GM12878 (cell line): ENCODE data around the gene AHNAK2. TPM values are rescaled to one million over a fixed set of nuclear protein-coding genes. Genes with fewer than 3 reads are reported as not detected.

ENCODE experiments used
- ATAC-seq: fragments of 200-7000 bp; cut with Tn5 transposase; 3 replicates; pipeline ENCODE4 v1.9.1; 2020; ENCODE audit warnings: mild to moderate bottlenecking, moderate library complexity
- BruUV-seq: library from RNA; stranded (reverse); fragments of 400-500 nt; replicated peaks from 2 replicates; lab custom pipeline; 2021; lab: Mats Ljungman, UMichigan
- CTCF ChIA-PET: fragments of 300-600 bp; sonication (Branson Sonifier 250); formaldehyde crosslinking; extraction: SDS; loops from one replicate; lab custom pipeline; 2021; ENCODE audit warnings: inconsistent platforms; lab: Yijun Ruan, JAX
- POLR2A ChIA-PET: fragments of 350-600 bp; formaldehyde crosslinking; extraction: SDS; loops from one replicate; lab custom pipeline; 2021; ENCODE audit warnings: inconsistent platforms; lab: Charles Lee
- RAD21 ChIA-PET: fragments of 300-600 bp; sonication (Branson Sonifier 250); formaldehyde crosslinking; loops from one replicate; lab custom pipeline; 2023; ENCODE audit warnings: antibody characterized with exemption; ENCODE audit not compliant: unreplicated experiment; lab: Charles Lee
- SMC1A ChIA-PET: fragments of 300-600 bp; sonication (Branson Sonifier 250); formaldehyde crosslinking; loops from one replicate; lab custom pipeline; 2023; ENCODE audit not compliant: unreplicated experiment, uncharacterized antibody; lab: Charles Lee
- DNase-seq: peaks from one replicate; pipeline ENCODE4 v3.0.0-alpha.2; 2011; ENCODE audit warnings: low read depth, low spot score
- FAIRE-seq: peaks from 3 replicates; lab custom pipeline; 2011; peaks lifted over from hg19 to GRCh38; lab: Jason Lieb, UNC
- H2AFZ ChIP-seq: 2 replicates; pipeline ENCODE4 v1.6.0; 2011; ENCODE audit warnings: low read depth, low read length, control low read depth; ENCODE audit not compliant: control insufficient read depth
- H3K27ac ChIP-seq: 2 replicates; pipeline ENCODE4 v1.5.1; 2011; ENCODE audit warnings: control low read depth; ENCODE audit not compliant: control insufficient read depth, insufficient read depth
- H3K27me3 ChIP-seq, 2 experiments: replicated peaks in 1 of 2; 2 replicates each; pipeline versions ENCODE4 v1.6.0 to v1.6.1; 2011; ENCODE audit warnings: low read length in 1 of 2; ENCODE audit not compliant: control insufficient read depth in 2 of 2, insufficient read depth in 2 of 2
- H3K36me3 ChIP-seq, 2 experiments: 2 replicates each; pipeline ENCODE4 v1.5.1; 2011; ENCODE audit warnings: low read length in 1 of 2; ENCODE audit not compliant: control insufficient read depth in 2 of 2, insufficient read depth in 2 of 2
- H3K4me1 ChIP-seq: 2 replicates; pipeline ENCODE4 v1.6.1; 2011; ENCODE audit warnings: mild to moderate bottlenecking, low read length, moderate library complexity, mixed read lengths; ENCODE audit not compliant: control insufficient read depth, insufficient read depth
- H3K4me2 ChIP-seq: 2 replicates; pipeline ENCODE4 v1.6.0; 2011; ENCODE audit warnings: control low read depth; ENCODE audit not compliant: control insufficient read depth, insufficient read depth
- H3K4me3 ChIP-seq: fragments of 200-600 bp; sonication (generic); 2 replicates; pipeline ENCODE4 v1.5.1; 2016
- H3K79me2 ChIP-seq: 2 replicates; pipeline ENCODE4 v1.6.0; 2011; ENCODE audit warnings: low read length; ENCODE audit not compliant: control insufficient read depth, insufficient read depth
- H3K9ac ChIP-seq: 2 replicates; pipeline ENCODE4 v1.8.0; 2011; ENCODE audit warnings: low read length, control low read depth, mixed read lengths; ENCODE audit not compliant: control insufficient read depth, insufficient read depth
- H3K9me3 ChIP-seq: replicated peaks from 3 replicates; pipeline ENCODE4 v1.5.1; 2011; ENCODE audit warnings: mild to moderate bottlenecking, low read length; ENCODE audit not compliant: control insufficient read depth, insufficient read depth
- H4K20me1 ChIP-seq: 2 replicates; pipeline ENCODE4 v1.6.0; 2011; ENCODE audit not compliant: control insufficient read depth, insufficient read depth
- CHD2 ChIP-seq: IDR thresholded peaks from 2 replicates; pipeline ENCODE4 v1.6.1; 2011; ENCODE audit warnings: low read depth, low read length, improper control_type of control experiment, borderline replicate concordance
- E2F4 ChIP-seq: IDR thresholded peaks from 2 replicates; pipeline ENCODE4 v1.6.1; 2012; ENCODE audit warnings: low read depth, low read length, improper control_type of control experiment
- ESRRA ChIP-seq: IDR thresholded peaks from 2 replicates; pipeline ENCODE4 v1.6.1; 2012; ENCODE audit warnings: mild to moderate bottlenecking, low read length, improper control_type of control experiment
- EZH2 ChIP-seq: IDR thresholded peaks from 2 replicates; pipeline ENCODE4 v1.6.1; 2012; ENCODE audit warnings: low read depth, mild to moderate bottlenecking, control low read depth, inconsistent platforms, low read length, borderline replicate concordance; ENCODE audit not compliant: control insufficient read depth
- GABPA ChIP-seq: IDR thresholded peaks from 2 replicates; pipeline ENCODE4 v1.6.1; 2014; ENCODE audit warnings: antibody characterized with exemption, low read depth, mild to moderate bottlenecking, inconsistent platforms
- NR2C2 ChIP-seq: IDR thresholded peaks from 2 replicates; pipeline ENCODE4 v1.6.1; 2011; ENCODE audit warnings: borderline replicate concordance, low read depth; ENCODE audit not compliant: control insufficient read depth, insufficient read length
- TCF3 ChIP-seq: IDR thresholded peaks from 2 replicates; pipeline ENCODE4 v1.6.1; 2012; ENCODE audit warnings: low read depth, mild to moderate bottlenecking, low read length, borderline replicate concordance; ENCODE audit not compliant: insufficient read depth
- ZBTB40 ChIP-seq: fragments of 450-650 bp; IDR thresholded peaks from 2 replicates; pipeline ENCODE4 v1.6.1; 2016; ENCODE audit warnings: mild to moderate bottlenecking, moderate library complexity, borderline replicate concordance
- ZNF592 ChIP-seq: fragments of 450-650 bp; IDR thresholded peaks from 2 replicates; pipeline ENCODE4 v1.6.1; 2017; ENCODE audit warnings: mild to moderate bottlenecking, moderate library complexity
- WGBS: methylation state at CpG from one replicate; pipeline ENCODE4 v1.1.6; 2016; ENCODE audit warnings: low lambda C conversion rate; ENCODE audit not compliant: insufficient replicate concordance, insufficient coverage; ENCODE audit errors: missing lambda C conversion rate; 5-methylcytosine and 5-hydroxymethylcytosine counted together
- in situ Hi-C: fragments of 300-500 bp; cut with MboI; formaldehyde crosslinking; loops from 9 replicates; pipeline ENCODE4 v1.14.3; 2018; ENCODE audit warnings: mixed read lengths
- intact Hi-C: fragments of 100-400 bp; cut with micrococcal nuclease; formaldehyde crosslinking; loops from one replicate; pipeline ENCODE4 v1.14.2; 2022; ENCODE audit not compliant: unreplicated experiment
- polyA plus RNA-seq, 11 experiments: library from polyadenylated mRNA; depleted of rRNA in 4 of 11; unstranded in 6 of 11; stranded (reverse) in 5 of 11; fragments of >200 nt; fragmentation: Nextera tagmentation in 4 of 11; fragmentation: Illumina TruSeq in 1 of 11; extraction: Ambion mirVana in 4 of 11; extraction: Trizol in 1 of 11; gene quantifications; 1 replicate in 1 of 11; 2 replicates in 10 of 11; pipeline versions ENCODE4 v1.2.1 to v1.2.3, GENCODE V29; 2011 to 2016; ENCODE audit warnings: inconsistent platforms in 2 of 11, missing spikeins in 2 of 11, low read depth in 1 of 11
- total RNA-seq, 4 experiments: library from RNA; depleted of rRNA in 3 of 4; stranded (reverse); fragments of >200 nt in 3 of 4; fragmentation: Illumina TruSeq in 1 of 4; extraction: Trizol in 1 of 4; gene quantifications; 2 replicates each; pipeline versions ENCODE4 v1.2.1 to v1.2.3, GENCODE V29; 2013 to 2021

Gene AHNAK2
- total and polyA plus RNA-seq, 10 of the 15 experiments (the other 5 are each of a cell fraction or from before 2014, with no cell fraction given), result 0.03 to 0.10 TPM; not detected in 8

GRCh38 chr14:104898195-104898558 is 80.0 kb downstream of the AHNAK2 start (continued):
- no peak for TF ChIP-seq TCF3
- no peak for TF ChIP-seq NR2C2
- no peak for TF ChIP-seq ZBTB40

GRCh38 chr14:104897330-104898194 is 80.6 kb downstream of the AHNAK2 start:
- ATAC-seq (no peak), DNase-seq (no peak)
- BruUV-seq, result no TSS peak
- TF ChIP-seq EZH2 (no peak), ZNF592 (no peak), ESRRA (no peak), E2F4 (no peak), GABPA (no peak), CHD2 (no peak)

More at GRCh38 chr14:104897330-104898194, 80.6 kb downstream of the AHNAK2 start:
- ChIA-PET RAD21 (interaction anchor here (0.9 kb wide), 1 partner anchor 32 kb away, joined by 3 read pairs; no protein-coding TSS in a partner anchor), SMC1A (interaction anchor here (1.3 kb wide), 1 partner anchor 78 kb away, joined by 3 read pairs; no protein-coding TSS in a partner anchor), POLR2A (no interaction called here), CTCF (interaction anchor here (0.8 to 1.3 kb wide), 5 partner anchors 15 to 32 kb away, joined by 3 to 4 read pairs (median 3); partner anchors contain the start of gene PLD4)
- in situ Hi-C loops, result loop anchor here (10.0 kb wide), 1 partner anchor 147 kb away; no protein-coding TSS in a partner anchor
- H4K20me1 ChIP-seq, result no peaks in the 10 kb centered on the region
- peaks cover 3% of the 10 kb centered on the region for H3K4me1 ChIP-seq
- no peak overlapping the region for H2AFZ ChIP-seq
- no peaks in the 10 kb centered on the region for H3K36me3 ChIP-seq
- peaks cover 0 to 3% of the 10 kb centered on the region in 2 experiments; a peak in 1 of 4 replicates for H3K27me3 ChIP-seq
- intact Hi-C loops, result loop anchor here (5.0 to 10.0 kb wide), 3 partner anchors 35 to 150 kb away; partner anchors contain the start of gene AHNAK2
- no peak overlapping the region for H3K9ac ChIP-seq
- no peaks in the 10 kb centered on the region for H3K79me2 ChIP-seq
- no peak overlapping the region for H3K27ac ChIP-seq
- no peak for FAIRE-seq
- no peaks in the 10 kb centered on the region; the same call in 2 of the 3 replicates for H3K9me3 ChIP-seq
- H3K4me3 ChIP-seq, result no peak overlapping the region
- no peak overlapping the region for H3K4me2 ChIP-seq
- WGBS, result 48% methylated on average over 37 of the region's 37 CpGs
